SK-N-MC (cell line): ENCODE data around the gene ORC3.

Experiments
- EZH2 ChIP-seq: fragments of 200-600 bp; sonication (generic); IDR thresholded peaks from one replicate; pipeline ENCODE4 v1.6.1; 2017; ENCODE audit warnings: antibody characterized with exemption
- POLR2AphosphoS5 ChIP-seq: IDR thresholded peaks from 2 replicates; pipeline ENCODE4 v1.6.1; 2012; ENCODE audit warnings: mild to moderate bottlenecking, low read depth, low read length, borderline replicate concordance

DNA sequence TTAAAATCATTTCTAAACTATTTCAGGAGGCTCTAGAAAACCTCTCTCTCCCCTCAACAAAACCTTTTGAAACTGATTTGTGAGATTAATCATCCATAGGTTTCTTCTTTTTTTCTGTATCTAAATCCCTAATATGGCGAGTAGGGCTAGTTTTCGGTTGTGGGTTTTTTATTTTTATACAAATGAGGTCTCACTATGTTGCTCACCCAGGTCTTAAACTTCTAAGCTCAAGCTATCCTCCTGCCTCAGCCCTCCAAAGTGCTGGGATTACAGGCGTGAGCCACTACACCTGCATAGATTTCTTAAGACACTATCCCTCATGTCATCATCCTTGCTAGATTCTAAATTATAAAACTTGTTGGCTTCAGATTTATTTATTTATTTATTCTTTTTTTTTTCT, 43.9 kb downstream of the ORC3 start:
- no peak for TF ChIP-seq EZH2
- TF ChIP-seq POLR2AphosphoS5, result no peak
